ENCODE measurements around the gene ZSCAN26.

DNA sequence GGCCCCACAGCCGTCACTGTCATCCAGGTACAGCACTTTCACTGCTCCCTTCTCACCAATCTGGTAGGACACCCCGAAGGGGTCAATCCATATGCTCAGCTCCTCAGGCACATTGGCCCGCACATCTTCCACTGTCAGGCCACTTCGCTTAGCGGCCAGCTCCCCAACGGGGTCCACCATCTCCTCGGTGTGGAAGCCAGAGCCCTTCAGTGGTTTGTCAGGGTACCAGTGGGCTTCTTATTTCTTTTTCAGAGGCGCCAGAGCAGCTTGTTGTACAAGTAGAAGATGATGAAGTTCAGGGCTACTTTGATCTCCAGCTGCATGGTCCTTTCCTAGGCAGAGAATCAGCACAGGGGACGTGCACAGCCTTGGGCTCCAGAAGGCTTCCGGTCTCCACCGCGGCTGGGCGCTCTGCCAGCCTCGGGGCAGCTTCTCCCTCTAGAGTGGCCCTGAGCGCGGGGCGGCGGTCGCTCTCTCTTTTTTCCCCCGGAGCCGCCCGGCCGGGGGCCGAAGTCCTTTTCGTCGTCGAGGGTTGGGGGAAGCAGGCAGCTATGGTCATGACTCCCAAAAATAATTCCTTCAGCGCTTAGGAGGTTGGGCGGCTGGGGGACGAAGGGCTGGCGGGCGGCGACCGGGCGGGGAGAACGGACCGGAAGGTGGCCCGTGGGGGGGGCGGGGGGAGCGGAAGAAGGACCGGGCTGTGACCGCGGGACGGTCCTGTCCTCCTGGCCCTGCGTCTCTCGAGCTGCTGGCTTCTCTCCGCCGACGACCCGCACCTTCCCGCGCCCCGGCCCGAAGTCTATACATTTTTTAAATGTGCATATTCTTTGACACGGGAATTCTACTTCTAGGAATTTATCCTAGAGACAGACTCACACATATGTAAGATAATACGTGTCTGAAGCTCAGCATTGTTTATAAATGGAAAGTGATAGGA lies 48.4 kb upstream of the ZSCAN26 start:
- TF ChIP-seq CTCF (IDR thresholded peaks at IDR 0.05; ENCODE audit: poor library complexity, severe bottlenecking) (no peak), EP300 (conservative IDR thresholded peaks at IDR 0.05; ENCODE audit: poor library complexity, severe bottlenecking) (no peak), EZH2 (IDR thresholded peaks at IDR 0.05; ENCODE audit: borderline replicate concordance, insufficient read depth, low read length, poor library complexity, severe bottlenecking) (no peak), POLR2AphosphoS5 (IDR thresholded peaks at IDR 0.05) (no peak)
- TF ChIP-seq, protein P1, sequence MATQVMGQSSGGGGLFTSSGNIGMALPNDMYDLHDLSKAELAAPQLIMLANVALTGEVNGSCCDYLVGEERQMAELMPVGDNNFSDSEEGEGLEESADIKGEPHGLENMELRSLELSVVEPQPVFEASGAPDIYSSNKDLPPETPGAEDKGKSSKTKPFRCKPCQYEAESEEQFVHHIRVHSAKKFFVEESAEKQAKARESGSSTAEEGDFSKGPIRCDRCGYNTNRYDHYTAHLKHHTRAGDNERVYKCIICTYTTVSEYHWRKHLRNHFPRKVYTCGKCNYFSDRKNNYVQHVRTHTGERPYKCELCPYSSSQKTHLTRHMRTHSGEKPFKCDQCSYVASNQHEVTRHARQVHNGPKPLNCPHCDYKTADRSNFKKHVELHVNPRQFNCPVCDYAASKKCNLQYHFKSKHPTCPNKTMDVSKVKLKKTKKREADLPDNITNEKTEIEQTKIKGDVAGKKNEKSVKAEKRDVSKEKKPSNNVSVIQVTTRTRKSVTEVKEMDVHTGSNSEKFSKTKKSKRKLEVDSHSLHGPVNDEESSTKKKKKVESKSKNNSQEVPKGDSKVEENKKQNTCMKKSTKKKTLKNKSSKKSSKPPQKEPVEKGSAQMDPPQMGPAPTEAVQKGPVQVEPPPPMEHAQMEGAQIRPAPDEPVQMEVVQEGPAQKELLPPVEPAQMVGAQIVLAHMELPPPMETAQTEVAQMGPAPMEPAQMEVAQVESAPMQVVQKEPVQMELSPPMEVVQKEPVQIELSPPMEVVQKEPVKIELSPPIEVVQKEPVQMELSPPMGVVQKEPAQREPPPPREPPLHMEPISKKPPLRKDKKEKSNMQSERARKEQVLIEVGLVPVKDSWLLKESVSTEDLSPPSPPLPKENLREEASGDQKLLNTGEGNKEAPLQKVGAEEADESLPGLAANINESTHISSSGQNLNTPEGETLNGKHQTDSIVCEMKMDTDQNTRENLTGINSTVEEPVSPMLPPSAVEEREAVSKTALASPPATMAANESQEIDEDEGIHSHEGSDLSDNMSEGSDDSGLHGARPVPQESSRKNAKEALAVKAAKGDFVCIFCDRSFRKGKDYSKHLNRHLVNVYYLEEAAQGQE (IDR thresholded peaks at IDR 0.05; ENCODE audit: borderline replicate concordance) = no peak
